Pancreas (tissue), 10 donors: Measurements from ENCODE around the gene CD80. TPM values are rescaled to one million over a fixed set of nuclear protein-coding genes. Genes with fewer than 3 reads are reported as not detected.

Experiments used
- ATAC-seq, 4 donors: fragments of 200-7000 bp; cut with Tn5 transposase; one replicate each; pipeline versions ENCODE4 v1.8.0 to v1.9.1; 2020; ENCODE audit warnings: mild to moderate bottlenecking in 4 of 4, moderate library complexity in 4 of 4
- DNase-seq, 6 donors: peaks; one replicate each; pipeline ENCODE4 v3.0.0-alpha.2; 2020
- FAIRE-seq: peaks from 2 replicates; lab custom pipeline; 2012; peaks lifted over from hg19 to GRCh38; lab: Jason Lieb, UNC
- H3K27ac ChIP-seq, 4 donors: fragments of 200-600 bp; sonication (generic); 1 replicate in 3 of 4; 2 replicates in 1 of 4; pipeline versions ENCODE4 v1.5.0 to v1.8.0; 2020
- H3K27me3 ChIP-seq, 4 donors: fragments of 200-600 bp; one replicate each; pipeline ENCODE4 v1.8.0; 2021
- H3K36me3 ChIP-seq, 3 donors: fragments of 200-600 bp; sonication (generic) in 1 of 3; one replicate each; pipeline versions ENCODE4 v1.5.0 to v1.8.0; 2020 to 2021
- H3K4me1 ChIP-seq, 3 donors: fragments of 200-600 bp; one replicate each; pipeline ENCODE4 v1.8.0; 2021
- H3K4me3 ChIP-seq, 4 donors: fragments of 200-600 bp; sonication (generic) in 2 of 4; one replicate each; pipeline versions ENCODE4 v1.5.0 to v1.8.0; 2020 to 2021
- H3K9me3 ChIP-seq, 4 donors: fragments of 200-600 bp; one replicate each; pipeline ENCODE4 v1.8.0; 2021
- CTCF ChIP-seq, 4 donors: fragments of 200-600 bp; sonication (generic) in 3 of 4; IDR thresholded peaks; one replicate each; pipeline versions ENCODE4 v1.5.0 to v1.8.0; 2021; ENCODE audit warnings: antibody characterized with exemption in 4 of 4
- WGBS, 2 donors: extraction: QIAGEN DNeasy Blood & Tissue Kit; methylation state at CpG; one replicate each; pipeline ENCODE4 v1.1.7; 2013; 5-methylcytosine and 5-hydroxymethylcytosine counted together
- intact Hi-C, 3 donors: fragments of 100-400 bp; cut with DNase I; formaldehyde crosslinking; loops; one replicate each; pipeline versions ENCODE4 v1.11.1 to v1.14.2; 2022
- polyA plus RNA-seq, 2 donors: library from polyadenylated mRNA; stranded (reverse); fragments of 200-250 nt; gene quantifications; one replicate each; pipeline ENCODE4 v1.2.3, GENCODE V29; 2013
- total RNA-seq, 6 donors: library from RNA; stranded (reverse); fragmentation: NEBNext Ultra II Directional in 4 of 6; extraction: Animal tissue kit (Norgen Biotek cat#: 25700) in 4 of 6; gene quantifications; one replicate each; pipeline versions ENCODE4 v1.2.1 to v1.2.4, GENCODE V29; 2021 to 2023
- donor health status: healthy with polysubstance abuse.
- donor health status: DM: no; HTN: no; CAD: no; lungs with moderate emphysema.
- donor health status: DM: no; HTN: no; CAD: no.
- donor health status: control.
- donor health status: control.
- donor health status: Bipolar disorder and iron deficiency.
- donor health status: DM: yes; HTN: yes; CAD: no.
- donor health status: DM: no; HTN: no; CAD: no.
- donor health status: DM: no; HTN: no; CAD: no.
- donor health status: DM: yes; HTN: yes; CAD: no.

Gene CD80
- total and polyA plus RNA-seq, 8 donors: 0.14 to 0.66 (median 0.32) TPM; not detected in 1

- H3K9me3 ChIP-seq: no peaks in the 10 kb centered on the region
- H3K4me1 ChIP-seq: no peaks in the 10 kb centered on the region
- H3K27me3 ChIP-seq: no peaks in the 10 kb centered on the region
- ATAC-seq: no peak
- H3K4me3 ChIP-seq: no peak overlapping the region
- no peak for DNase-seq
- no peak for FAIRE-seq
- 81 to 89% methylated on average over 7 of the region's 7 CpGs for WGBS, 2 donors
- intact Hi-C loops: no loop called here
- H3K27ac ChIP-seq: peak overlapping the region in 1 of 4 donors; percentile 30
- no peak for TF ChIP-seq CTCF (IDR thresholded peaks at IDR 0.05)
- no peaks in the 10 kb centered on the region for H3K36me3 ChIP-seq
Observed at GRCh38 chr3:119543147-119543546, 16.3 kb downstream of the CD80 start.

- Histone ChIP-seq H3K27ac (peak overlapping the region in 1 of 4 donors; percentile 30), H3K36me3 (no peaks in the 10 kb centered on the region), H3K27me3 (no peaks in the 10 kb centered on the region), H3K4me3 (no peak overlapping the region), H3K4me1 (no peaks in the 10 kb centered on the region), H3K9me3 (no peaks in the 10 kb centered on the region)
- ATAC-seq: peak in 1 of 4 donors; percentile 44
- FAIRE-seq: no peak
- no peak for DNase-seq
- intact Hi-C loops: no loop called here
- 29 to 35% methylated on average over 2 of the region's 2 CpGs for WGBS, 2 donors
- no peak for TF ChIP-seq CTCF (IDR thresholded peaks at IDR 0.05)
Observed at GRCh38 chr3:119542168-119542767, 17.1 kb downstream of the CD80 start.

- Histone ChIP-seq H3K4me3 (no peak overlapping the region), H3K27ac (no peak overlapping the region), H3K9me3 (no peaks in the 10 kb centered on the region), H3K4me1 (no peaks in the 10 kb centered on the region), H3K36me3 (no peaks in the 10 kb centered on the region), H3K27me3 (no peaks in the 10 kb centered on the region)
- 57 to 68% methylated on average over 3 of the region's 3 CpGs for WGBS, 2 donors
- DNase-seq (no peak), ATAC-seq (no peak), FAIRE-seq (no peak)
- no peak for TF ChIP-seq CTCF (IDR thresholded peaks at IDR 0.05)
- intact Hi-C loops: no loop called here
Observed at GRCh38 chr3:119541547-119541946, 17.9 kb downstream of the CD80 start.

GRCh38 chr3:119538772-119539171 lies 20.6 kb downstream of the CD80 start:
- intact Hi-C loops: no loop called here
- no peak for ATAC-seq
- no peak for DNase-seq
- Histone ChIP-seq H3K36me3 (no peaks in the 10 kb centered on the region), H3K4me1 (no peaks in the 10 kb centered on the region), H3K27ac (no peak overlapping the region), H3K4me3 (no peak overlapping the region), H3K9me3 (no peaks in the 10 kb centered on the region), H3K27me3 (no peaks in the 10 kb centered on the region)
- FAIRE-seq: no peak
- 85 to 92% methylated on average over 1 of the region's 1 CpG for WGBS, 2 donors
- no peak for TF ChIP-seq CTCF (IDR thresholded peaks at IDR 0.05)

- FAIRE-seq (no peak), DNase-seq (no peak), ATAC-seq (no peak)
- H3K27ac ChIP-seq: no peak overlapping the region
- H3K9me3 ChIP-seq: no peaks in the 10 kb centered on the region
- no peak overlapping the region for H3K4me3 ChIP-seq
- TF ChIP-seq CTCF (IDR thresholded peaks at IDR 0.05): no peak
- intact Hi-C loops: no loop called here
- no peaks in the 10 kb centered on the region for H3K4me1 ChIP-seq
- no peaks in the 10 kb centered on the region for H3K36me3 ChIP-seq
- 94 to 95% methylated on average over 4 of the region's 4 CpGs for WGBS, 2 donors
- H3K27me3 ChIP-seq: no peaks in the 10 kb centered on the region
Observed at GRCh38 chr3:119536757-119537156, 22.7 kb downstream of the CD80 start.
